GM18867 (cell line): Measurements from ENCODE around the gene WNT2B.

ENCODE experiments used
- ATAC-seq: cut with Tn5 transposase; IDR thresholded peaks from one replicate; pipeline ENCODE4 v1.9.1; 2021; ENCODE audit warnings: mild to moderate bottlenecking, moderate library complexity; ENCODE audit not compliant: unreplicated experiment

WNT2B gene

GRCh38 chr1:112565800-112566199, 57.0 kb downstream of the WNT2B start:
- ATAC-seq, result no peak

GRCh38 chr1:112575154-112575804, 66.5 kb downstream of the WNT2B start:
- ATAC-seq, result no peak

GRCh38 chr1:112576240-112576639, 67.5 kb downstream of the WNT2B start:
- ATAC-seq, result no peak
